Astrocyte (in vitro differentiated cells and primary cell): ENCODE results near the gene ATP10B.

ENCODE experiments used
- EZH2 ChIP-seq: IDR thresholded peaks from 2 replicates; pipeline ENCODE4 v1.6.1; 2012; ENCODE audit warnings: mild to moderate bottlenecking, low read length, inconsistent platforms; ENCODE audit not compliant: insufficient read depth
- TF ChIP-seq, protein P1 (sequence below): IDR thresholded peaks from 2 replicates; pipeline ENCODE4 v1.5.1; 2011; ENCODE audit warnings: low read depth, mild to moderate bottlenecking, inconsistent platforms, low read length, moderate library complexity; ENCODE audit not compliant: insufficient read depth

DNA sequence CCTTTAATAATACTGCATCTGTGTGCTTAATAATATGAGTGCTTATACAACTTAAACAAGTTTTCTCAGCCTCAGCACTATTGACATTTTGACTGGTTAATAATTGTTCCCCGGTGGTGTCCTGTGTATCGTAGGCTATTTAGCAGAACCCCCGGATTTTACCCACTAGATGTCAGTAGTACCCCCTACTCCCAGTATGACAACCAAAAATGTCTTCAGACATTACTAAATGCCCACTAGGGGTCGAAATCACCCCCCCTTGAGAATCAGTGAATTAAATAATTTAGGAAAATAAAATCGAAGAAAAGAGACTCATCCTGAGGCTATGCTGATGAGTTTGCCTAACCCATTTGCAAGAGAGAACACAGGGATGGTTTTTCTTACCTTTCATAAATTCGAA is 166.3 kb downstream of the ATP10B start:
- TF ChIP-seq EZH2 = no peak
- TF ChIP-seq, protein P1, sequence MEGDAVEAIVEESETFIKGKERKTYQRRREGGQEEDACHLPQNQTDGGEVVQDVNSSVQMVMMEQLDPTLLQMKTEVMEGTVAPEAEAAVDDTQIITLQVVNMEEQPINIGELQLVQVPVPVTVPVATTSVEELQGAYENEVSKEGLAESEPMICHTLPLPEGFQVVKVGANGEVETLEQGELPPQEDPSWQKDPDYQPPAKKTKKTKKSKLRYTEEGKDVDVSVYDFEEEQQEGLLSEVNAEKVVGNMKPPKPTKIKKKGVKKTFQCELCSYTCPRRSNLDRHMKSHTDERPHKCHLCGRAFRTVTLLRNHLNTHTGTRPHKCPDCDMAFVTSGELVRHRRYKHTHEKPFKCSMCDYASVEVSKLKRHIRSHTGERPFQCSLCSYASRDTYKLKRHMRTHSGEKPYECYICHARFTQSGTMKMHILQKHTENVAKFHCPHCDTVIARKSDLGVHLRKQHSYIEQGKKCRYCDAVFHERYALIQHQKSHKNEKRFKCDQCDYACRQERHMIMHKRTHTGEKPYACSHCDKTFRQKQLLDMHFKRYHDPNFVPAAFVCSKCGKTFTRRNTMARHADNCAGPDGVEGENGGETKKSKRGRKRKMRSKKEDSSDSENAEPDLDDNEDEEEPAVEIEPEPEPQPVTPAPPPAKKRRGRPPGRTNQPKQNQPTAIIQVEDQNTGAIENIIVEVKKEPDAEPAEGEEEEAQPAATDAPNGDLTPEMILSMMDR = no peak
